Calu3 (cell line): ENCODE measurements around the gene CACNA1C. TPM values are rescaled to one million over a fixed set of nuclear protein-coding genes. Genes with fewer than 3 reads are reported as not detected.

Experiments used
- BruUV-seq: library from RNA; stranded (reverse); fragments of 400-500 nt; replicated peaks from 2 replicates; lab custom pipeline; 2021; lab: Mats Ljungman, UMichigan
- CTCF ChIA-PET: fragments of 300-600 bp; sonication (Branson Sonifier 250); formaldehyde crosslinking; loops from one replicate; lab custom pipeline; 2022; ENCODE audit warnings: antibody characterized with exemption; lab: Charles Lee
- DNase-seq: peaks from one replicate; pipeline ENCODE4 v3.0.0; 2022
- H3K27ac Mint-ChIP-seq: one replicate; pipeline ENCODE4 v1.8.0; 2022; ENCODE audit warnings: mixed read lengths; ENCODE audit not compliant: unreplicated experiment
- H3K27me3 Mint-ChIP-seq: one replicate; pipeline ENCODE4 v1.8.0; 2022; ENCODE audit warnings: mixed read lengths; ENCODE audit not compliant: unreplicated experiment
- H3K36me3 Mint-ChIP-seq: one replicate; pipeline ENCODE4 v1.8.0; 2022; ENCODE audit warnings: mild to moderate bottlenecking, moderate library complexity, mixed read lengths; ENCODE audit not compliant: insufficient read depth, unreplicated experiment
- H3K4me1 Mint-ChIP-seq: one replicate; pipeline ENCODE4 v1.8.0; 2022; ENCODE audit warnings: mild to moderate bottlenecking, low read depth, mixed read lengths; ENCODE audit not compliant: unreplicated experiment
- H3K4me3 Mint-ChIP-seq: one replicate; pipeline ENCODE4 v1.8.0; 2022; ENCODE audit warnings: mild to moderate bottlenecking, low read depth, moderate library complexity, mixed read lengths; ENCODE audit not compliant: unreplicated experiment
- H3K9me3 Mint-ChIP-seq: one replicate; pipeline ENCODE4 v1.8.0; 2022; ENCODE audit warnings: low read depth, mixed read lengths; ENCODE audit not compliant: unreplicated experiment
- intact Hi-C: fragments of 100-400 bp; cut with micrococcal nuclease; formaldehyde crosslinking; loops from one replicate; pipeline ENCODE4 v1.10.0; 2022; ENCODE audit not compliant: unreplicated experiment
- total RNA-seq: library from RNA; stranded (reverse); gene quantifications from 2 replicates; pipeline ENCODE4 v1.2.3, GENCODE V29; 2022
- TF ChIP-seq, protein P1 (sequence below): fragments of 200-600 bp; IDR thresholded peaks from one replicate; pipeline ENCODE4 v1.8.0; 2022; ENCODE audit warnings: antibody characterized with exemption; ENCODE audit not compliant: unreplicated experiment

Gene CACNA1C
- total RNA-seq, 1 experiment from 2014 or later, result not detected

DNA sequence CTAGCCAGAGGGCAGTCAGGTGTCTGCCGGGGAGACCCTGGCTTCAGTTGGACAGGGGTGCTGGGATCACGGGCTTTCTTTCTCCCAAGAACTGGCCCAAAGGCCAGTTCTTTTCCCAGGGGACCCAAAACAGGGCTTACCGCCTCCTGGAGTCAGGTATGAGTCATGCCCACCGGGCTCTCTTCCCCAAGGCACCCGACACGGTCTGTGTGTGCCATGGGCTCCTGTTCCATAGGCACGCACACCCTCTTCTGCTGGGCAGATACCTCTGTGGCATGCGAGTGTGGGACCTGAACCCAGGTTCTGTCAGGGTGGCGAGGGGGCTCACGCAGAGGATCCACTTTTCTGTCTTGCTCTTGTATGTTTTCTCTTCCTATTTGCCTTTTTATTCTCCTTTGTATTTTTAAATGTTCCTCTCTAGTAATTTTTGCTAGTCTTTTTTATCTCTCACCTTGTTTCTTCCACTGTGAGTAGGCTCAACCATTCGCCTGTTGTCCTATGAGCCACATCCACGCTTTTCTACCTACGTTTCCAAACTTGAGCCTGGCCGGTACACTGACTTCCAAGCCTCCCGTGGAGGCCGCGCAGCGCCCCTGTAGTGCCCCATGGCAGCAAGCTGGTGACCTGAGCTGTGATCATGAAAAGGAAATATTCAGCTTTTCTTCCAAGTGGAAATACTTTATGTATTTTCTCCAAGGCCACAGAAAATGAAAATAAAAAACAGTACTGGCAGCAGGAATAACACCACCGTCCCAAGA is 362.2 kb downstream of the CACNA1C start:
- H3K4me3 Mint-ChIP-seq, result no peak overlapping the region
- TF ChIP-seq, protein P1, sequence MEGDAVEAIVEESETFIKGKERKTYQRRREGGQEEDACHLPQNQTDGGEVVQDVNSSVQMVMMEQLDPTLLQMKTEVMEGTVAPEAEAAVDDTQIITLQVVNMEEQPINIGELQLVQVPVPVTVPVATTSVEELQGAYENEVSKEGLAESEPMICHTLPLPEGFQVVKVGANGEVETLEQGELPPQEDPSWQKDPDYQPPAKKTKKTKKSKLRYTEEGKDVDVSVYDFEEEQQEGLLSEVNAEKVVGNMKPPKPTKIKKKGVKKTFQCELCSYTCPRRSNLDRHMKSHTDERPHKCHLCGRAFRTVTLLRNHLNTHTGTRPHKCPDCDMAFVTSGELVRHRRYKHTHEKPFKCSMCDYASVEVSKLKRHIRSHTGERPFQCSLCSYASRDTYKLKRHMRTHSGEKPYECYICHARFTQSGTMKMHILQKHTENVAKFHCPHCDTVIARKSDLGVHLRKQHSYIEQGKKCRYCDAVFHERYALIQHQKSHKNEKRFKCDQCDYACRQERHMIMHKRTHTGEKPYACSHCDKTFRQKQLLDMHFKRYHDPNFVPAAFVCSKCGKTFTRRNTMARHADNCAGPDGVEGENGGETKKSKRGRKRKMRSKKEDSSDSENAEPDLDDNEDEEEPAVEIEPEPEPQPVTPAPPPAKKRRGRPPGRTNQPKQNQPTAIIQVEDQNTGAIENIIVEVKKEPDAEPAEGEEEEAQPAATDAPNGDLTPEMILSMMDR, result no peak
- no peak overlapping the region for H3K27ac Mint-ChIP-seq
- CTCF ChIA-PET, result no interaction called here
- peaks cover 89% of the 10 kb centered on the region for H3K27me3 Mint-ChIP-seq
- intact Hi-C loops, result no loop called here
- DNase-seq, result no peak
- peaks cover 5% of the 10 kb centered on the region for H3K36me3 Mint-ChIP-seq
- H3K9me3 Mint-ChIP-seq, result no peaks in the 10 kb centered on the region
- no peaks in the 10 kb centered on the region for H3K4me1 Mint-ChIP-seq
- no TSS peak for BruUV-seq

DNA sequence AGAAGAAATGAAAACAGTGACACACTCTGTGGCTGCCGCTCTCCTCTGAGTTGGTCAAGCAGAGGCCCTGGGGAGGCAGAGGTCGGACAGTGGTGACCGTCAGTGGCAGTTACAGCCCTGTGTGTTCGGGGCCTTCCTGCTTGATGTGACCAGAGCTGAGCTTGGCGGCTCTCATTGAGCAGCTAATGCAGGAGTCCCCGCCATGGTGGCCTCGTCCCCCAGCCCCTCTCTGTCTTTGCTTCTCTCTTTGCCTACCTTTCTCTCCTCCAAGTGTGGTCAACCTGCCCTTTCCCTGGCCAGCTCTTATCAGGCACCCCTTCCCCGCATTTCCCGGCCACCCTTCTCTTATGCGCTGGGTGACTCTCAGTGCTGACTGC is 362.8 kb downstream of the CACNA1C start:
- Mint-ChIP-seq H3K27me3 (peaks cover 89% of the 10 kb centered on the region), H3K9me3 (no peaks in the 10 kb centered on the region), H3K36me3 (peaks cover 5% of the 10 kb centered on the region), H3K4me3 (no peak overlapping the region), H3K4me1 (no peaks in the 10 kb centered on the region), H3K27ac (no peak overlapping the region)
- BruUV-seq, result no TSS peak
- TF ChIP-seq, protein P1, result no peak
- intact Hi-C loops, result no loop called here
- CTCF ChIA-PET, result interaction anchor here (0.6 kb wide), 1 partner anchor 2000 kb away, joined by 3 read pairs; no protein-coding TSS in a partner anchor
- no peak for DNase-seq

DNA sequence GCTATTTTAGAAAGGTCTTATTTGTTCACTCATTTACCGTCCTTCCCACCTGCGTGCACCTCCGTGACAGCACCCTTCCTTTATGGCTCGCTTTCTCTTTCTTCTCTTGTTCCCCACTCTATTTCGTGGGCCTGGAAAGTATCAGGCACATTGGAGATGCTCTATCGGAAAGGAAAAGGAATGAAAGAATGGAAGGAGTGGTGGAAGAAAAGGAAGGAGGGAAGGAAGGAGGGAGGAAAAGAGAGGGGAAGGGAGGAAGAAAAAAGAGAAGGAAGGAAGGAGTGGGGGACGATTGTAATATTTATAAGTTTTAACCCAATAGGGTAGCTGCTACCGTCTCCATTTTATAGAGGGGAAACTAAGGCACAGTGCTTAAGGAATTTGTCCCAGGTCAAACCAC is 363.4 kb downstream of the CACNA1C start:
- no TSS peak for BruUV-seq
- H3K4me3 Mint-ChIP-seq, result no peak overlapping the region
- peaks cover 5% of the 10 kb centered on the region for H3K36me3 Mint-ChIP-seq
- CTCF ChIA-PET, result interaction anchor here (0.6 kb wide), 1 partner anchor 1999 kb away, joined by 3 read pairs; no protein-coding TSS in a partner anchor
- TF ChIP-seq, protein P1, result no peak
- H3K9me3 Mint-ChIP-seq, result peaks cover under 1% of the 10 kb centered on the region
- H3K27me3 Mint-ChIP-seq, result peaks cover 89% of the 10 kb centered on the region
- no peaks in the 10 kb centered on the region for H3K4me1 Mint-ChIP-seq
- intact Hi-C loops, result no loop called here
- H3K27ac Mint-ChIP-seq, result no peak overlapping the region
- DNase-seq, result no peak

DNA sequence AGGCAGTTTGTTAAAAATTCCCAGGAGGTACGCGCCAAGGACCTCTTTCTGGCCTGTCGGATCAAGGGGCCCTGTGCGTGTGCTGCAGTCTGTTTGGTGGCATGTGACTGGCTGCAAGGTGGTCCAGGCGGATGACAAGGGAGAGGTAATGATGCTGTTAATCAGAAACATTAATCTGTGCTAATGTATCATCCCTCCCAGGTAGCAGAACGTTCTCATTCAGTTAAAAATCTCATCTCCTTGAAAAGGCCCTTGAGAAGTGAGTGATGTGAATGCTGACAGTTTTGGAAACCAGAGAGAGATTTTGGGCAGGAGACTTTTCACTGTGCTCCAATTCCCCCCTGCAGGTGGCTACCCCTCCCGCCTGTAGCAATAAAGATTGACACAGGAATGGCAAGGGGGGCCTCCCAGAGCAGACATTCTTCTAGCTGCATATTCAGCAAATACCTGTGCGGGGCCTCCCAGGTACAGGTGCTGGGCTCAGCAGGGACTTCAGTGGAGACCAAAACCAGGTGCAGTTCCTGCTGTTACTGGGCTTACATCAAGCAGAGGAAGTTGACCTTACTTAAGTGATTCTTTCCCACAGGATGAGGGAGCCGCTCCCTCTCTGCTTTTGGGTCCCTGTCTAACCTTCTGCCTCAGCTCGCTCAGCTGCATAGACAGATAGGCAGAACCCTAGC is 364.8 kb downstream of the CACNA1C start:
- TF ChIP-seq, protein P1, result no peak
- H3K27ac Mint-ChIP-seq, result no peak overlapping the region
- intact Hi-C loops, result no loop called here
- no TSS peak for BruUV-seq
- DNase-seq, result no peak
- peaks cover 99% of the 10 kb centered on the region for H3K27me3 Mint-ChIP-seq
- H3K4me3 Mint-ChIP-seq, result no peak overlapping the region
- H3K4me1 Mint-ChIP-seq, result no peaks in the 10 kb centered on the region
- peaks cover 2% of the 10 kb centered on the region for H3K9me3 Mint-ChIP-seq
- H3K36me3 Mint-ChIP-seq, result peaks cover 5% of the 10 kb centered on the region
- CTCF ChIA-PET, result no interaction called here
